SK-N-SH (cell line): Measurements from ENCODE around the gene SMURF1. TPM values are rescaled to one million over a fixed set of nuclear protein-coding genes. Genes with fewer than 3 reads are reported as not detected.

Experiments
- CTCF ChIA-PET: fragments of 300-600, 350-600 bp; formaldehyde crosslinking; extraction: SDS; loops from one replicate; lab custom pipeline; 2021; lab: Yijun Ruan, JAX
- POLR2A ChIA-PET: fragments of 350-600 bp; sonication (Branson Sonifier 250); formaldehyde crosslinking; extraction: SDS; loops from one replicate; lab custom pipeline; 2020; ENCODE audit warnings: antibody characterized with exemption, inconsistent platforms; lab: Yijun Ruan, JAX
- DNase-seq: peaks from one replicate; pipeline ENCODE4 v3.0.0; 2012
- H2AFZ ChIP-seq: fragments of 200-600 bp; sonication (generic); 2 replicates; pipeline ENCODE4 v1.8.1; 2016; ENCODE audit warnings: antibody characterized with exemption, mild to moderate bottlenecking, low read depth
- H3F3A ChIP-seq: fragments of 200-600 bp; sonication (generic); replicated peaks from 2 replicates; pipeline ENCODE3; 2016; ENCODE audit warnings: antibody characterized with exemption, mild to moderate bottlenecking; ENCODE audit not compliant: insufficient read depth
- H3K27ac ChIP-seq, 2 experiments: fragments of 200-500 bp in 1 of 2; fragments of 200-600 bp in 1 of 2; sonication (Bioruptor generic) in 1 of 2; sonication (generic), shearing (Covaris generic) in 1 of 2; 2 replicates each; pipeline versions ENCODE4 v1.5.1 to v1.6.1; 2014 to 2016; ENCODE audit warnings: low read depth in 2 of 2, inconsistent platforms in 1 of 2, low read length in 1 of 2, mild to moderate bottlenecking in 1 of 2, mixed read lengths in 1 of 2
- H3K27me3 ChIP-seq: fragments of 200-600 bp; sonication (generic), shearing (Covaris generic); 2 replicates; pipeline ENCODE4 v1.6.1; 2016; ENCODE audit warnings: mixed run types; ENCODE audit not compliant: insufficient read depth
- H3K36me3 ChIP-seq, 2 experiments: fragments of 200-500 bp in 1 of 2; fragments of 200-600 bp in 1 of 2; sonication (Bioruptor generic) in 1 of 2; sonication (generic) in 1 of 2; replicated peaks in 1 of 2; 2 replicates each; pipeline versions ENCODE3 to v1.5.1; 2014 to 2016; ENCODE audit warnings: low read length in 1 of 2, mild to moderate bottlenecking in 1 of 2; ENCODE audit not compliant: insufficient read depth in 2 of 2, control insufficient read depth in 1 of 2
- H3K4me1 ChIP-seq, 2 experiments: fragments of 200-500 bp in 1 of 2; fragments of 200-600 bp in 1 of 2; sonication (Bioruptor generic) in 1 of 2; sonication (generic), shearing (Covaris generic) in 1 of 2; 2 replicates each; pipeline versions ENCODE4 v1.5.1 to v1.6.1; 2014 to 2016; ENCODE audit warnings: low read depth in 1 of 2, low read length in 1 of 2, mixed run types in 1 of 2; ENCODE audit not compliant: insufficient read depth in 2 of 2, control insufficient read depth in 1 of 2
- H3K4me2 ChIP-seq: fragments of 200-600 bp; sonication (generic), shearing (Covaris generic); 2 replicates; pipeline ENCODE4 v1.6.1; 2017; ENCODE audit warnings: mixed run types
- H3K4me3 ChIP-seq, 2 experiments: fragments of 200-500 bp in 1 of 2; fragments of 200-600 bp in 1 of 2; sonication (Bioruptor generic) in 1 of 2; sonication (generic), shearing (Covaris generic) in 1 of 2; 2 replicates each; pipeline versions ENCODE4 v1.5.1 to v1.8.1; 2014 to 2016; ENCODE audit warnings: low read depth in 2 of 2, inconsistent platforms in 1 of 2, low read length in 1 of 2, mild to moderate bottlenecking in 1 of 2, mixed read lengths in 1 of 2, moderate library complexity in 1 of 2
- H3K79me2 ChIP-seq: fragments of 200-600 bp; sonication (generic); 2 replicates; pipeline ENCODE4 v1.8.1; 2017; ENCODE audit warnings: mild to moderate bottlenecking; ENCODE audit not compliant: insufficient read depth
- H3K9ac ChIP-seq: fragments of 200-600 bp; sonication (generic); 2 replicates; pipeline ENCODE4 v1.6.1; 2017; ENCODE audit warnings: mixed run types
- H3K9me2 ChIP-seq: fragments of 200-600 bp; sonication (generic); 2 replicates; pipeline ENCODE4 v1.6.1; 2017; ENCODE audit warnings: mixed run types
- H3K9me3 ChIP-seq: fragments of 200-600 bp; sonication (generic); 2 replicates; pipeline ENCODE4 v1.6.1; 2017; ENCODE audit warnings: mixed run types, mild to moderate bottlenecking, moderate library complexity
- H4K20me1 ChIP-seq: fragments of 200-600 bp; sonication (generic); 2 replicates; pipeline ENCODE4 v1.6.1; 2017; ENCODE audit warnings: mild to moderate bottlenecking, mixed run types; ENCODE audit not compliant: insufficient read depth
- CHD2 ChIP-seq: fragments of 150-350 bp; IDR thresholded peaks from 2 replicates; pipeline ENCODE4 v1.6.1; 2018; ENCODE audit warnings: low read length; ENCODE audit not compliant: partially characterized antibody
- EZH2phosphoT487 ChIP-seq: fragments of 200-600 bp; sonication (generic); IDR thresholded peaks from 2 replicates; pipeline ENCODE4 v1.6.1; 2017; ENCODE audit warnings: low read depth, mixed run types, mild to moderate bottlenecking, antibody characterized with exemption, moderate library complexity, borderline replicate concordance
- FOXM1 ChIP-seq: IDR thresholded peaks from 2 replicates; pipeline ENCODE4 v1.4.0; 2012; ENCODE audit warnings: low read depth, mild to moderate bottlenecking
- MXI1 ChIP-seq: IDR thresholded peaks from 2 replicates; pipeline ENCODE4 v1.6.1; 2012; ENCODE audit warnings: mild to moderate bottlenecking, low read depth, low read length, improper control_type of control experiment
- RAD21 ChIP-seq: IDR thresholded peaks from 2 replicates; pipeline ENCODE4 v1.6.1; 2012; ENCODE audit warnings: mild to moderate bottlenecking, low read length
- RFX5 ChIP-seq: IDR thresholded peaks from 2 replicates; pipeline ENCODE4 v1.6.1; 2012; ENCODE audit warnings: mild to moderate bottlenecking, improper control_type of control experiment, low read length
- RXRA ChIP-seq: IDR thresholded peaks from 2 replicates; pipeline ENCODE4 v1.4.0; 2012; ENCODE audit warnings: low read depth, mild to moderate bottlenecking, borderline replicate concordance
- SMC3 ChIP-seq: IDR thresholded peaks from 2 replicates; pipeline ENCODE4 v1.6.1; 2012; ENCODE audit warnings: low read depth, low read length, improper control_type of control experiment
- TCF12 ChIP-seq: IDR thresholded peaks from 2 replicates; pipeline ENCODE4 v1.4.0; 2012
- USF2 ChIP-seq: fragments of 150-350 bp; IDR thresholded peaks from 2 replicates; pipeline ENCODE4 v1.6.1; 2017; ENCODE audit warnings: antibody characterized with exemption, low read length, low read depth, borderline replicate concordance
- YY1 ChIP-seq: IDR thresholded peaks from 2 replicates; pipeline ENCODE4 v1.4.0; 2012; ENCODE audit warnings: low read depth, mild to moderate bottlenecking
- WGBS: methylation state at CpG from one replicate; pipeline ENCODE4 v1.1.6; 2017; ENCODE audit warnings: low lambda C conversion rate; 5-methylcytosine and 5-hydroxymethylcytosine counted together
- polyA plus RNA-seq, 3 experiments: library from polyadenylated mRNA; depleted of rRNA; stranded (reverse); fragments of >200 nt; gene quantifications; 2 replicates each; pipeline ENCODE4 v1.2.3, GENCODE V29; 2012
- TF ChIP-seq, protein P1 (sequence below): IDR thresholded peaks from 2 replicates; pipeline ENCODE4 v1.6.1; 2012; ENCODE audit warnings: mild to moderate bottlenecking, low read depth, low read length, moderate library complexity
- TF ChIP-seq, protein P2 (sequence below): IDR thresholded peaks from 2 replicates; pipeline ENCODE4 v1.4.0; 2012; ENCODE audit warnings: low read depth, borderline replicate concordance

The SMURF1 gene
- polyA plus RNA-seq, 1 of the 3 experiments (the other 2 are of a cell fraction) = 12.9 TPM

GRCh38 chr7:99020413-99020715 lies 123.5 kb downstream of the SMURF1 start:
- Histone ChIP-seq H3K27me3 (no peaks in the 10 kb centered on the region), H4K20me1 (no peaks in the 10 kb centered on the region), H3K27ac (no peak overlapping the region), H3K9me2 (no peaks in the 10 kb centered on the region), H3F3A (peaks cover 15% of the 10 kb centered on the region), H3K9ac (no peak overlapping the region), H3K4me3 (no peak overlapping the region), H3K9me3 (no peaks in the 10 kb centered on the region), H3K36me3 (peaks cover 35 to 58% of the 10 kb centered on the region in 2 experiments), H3K79me2 (peaks cover 32% of the 10 kb centered on the region; the same call in 1 of the 2 replicates), H3K4me2 (no peak overlapping the region), H2AFZ (no peak overlapping the region), H3K4me1 (no peaks in the 10 kb centered on the region)
- WGBS = 74% methylated on average over 3 of the region's 3 CpGs
- CTCF ChIA-PET = interaction anchor here (0.9 to 2.5 kb wide), 3 partner anchors 16 to 274 kb away, joined by 5 to 10 read pairs (median 5); no protein-coding TSS in a partner anchor
- TF ChIP-seq RXRA (no peak), YY1 (no peak), RAD21 (no peak), CHD2 (no peak), SMC3 (no peak), TCF12 (no peak), RFX5 (no peak), USF2 (no peak), EZH2phosphoT487 (no peak), FOXM1 (no peak), MXI1 (no peak)
- TF ChIP-seq, protein P1, sequence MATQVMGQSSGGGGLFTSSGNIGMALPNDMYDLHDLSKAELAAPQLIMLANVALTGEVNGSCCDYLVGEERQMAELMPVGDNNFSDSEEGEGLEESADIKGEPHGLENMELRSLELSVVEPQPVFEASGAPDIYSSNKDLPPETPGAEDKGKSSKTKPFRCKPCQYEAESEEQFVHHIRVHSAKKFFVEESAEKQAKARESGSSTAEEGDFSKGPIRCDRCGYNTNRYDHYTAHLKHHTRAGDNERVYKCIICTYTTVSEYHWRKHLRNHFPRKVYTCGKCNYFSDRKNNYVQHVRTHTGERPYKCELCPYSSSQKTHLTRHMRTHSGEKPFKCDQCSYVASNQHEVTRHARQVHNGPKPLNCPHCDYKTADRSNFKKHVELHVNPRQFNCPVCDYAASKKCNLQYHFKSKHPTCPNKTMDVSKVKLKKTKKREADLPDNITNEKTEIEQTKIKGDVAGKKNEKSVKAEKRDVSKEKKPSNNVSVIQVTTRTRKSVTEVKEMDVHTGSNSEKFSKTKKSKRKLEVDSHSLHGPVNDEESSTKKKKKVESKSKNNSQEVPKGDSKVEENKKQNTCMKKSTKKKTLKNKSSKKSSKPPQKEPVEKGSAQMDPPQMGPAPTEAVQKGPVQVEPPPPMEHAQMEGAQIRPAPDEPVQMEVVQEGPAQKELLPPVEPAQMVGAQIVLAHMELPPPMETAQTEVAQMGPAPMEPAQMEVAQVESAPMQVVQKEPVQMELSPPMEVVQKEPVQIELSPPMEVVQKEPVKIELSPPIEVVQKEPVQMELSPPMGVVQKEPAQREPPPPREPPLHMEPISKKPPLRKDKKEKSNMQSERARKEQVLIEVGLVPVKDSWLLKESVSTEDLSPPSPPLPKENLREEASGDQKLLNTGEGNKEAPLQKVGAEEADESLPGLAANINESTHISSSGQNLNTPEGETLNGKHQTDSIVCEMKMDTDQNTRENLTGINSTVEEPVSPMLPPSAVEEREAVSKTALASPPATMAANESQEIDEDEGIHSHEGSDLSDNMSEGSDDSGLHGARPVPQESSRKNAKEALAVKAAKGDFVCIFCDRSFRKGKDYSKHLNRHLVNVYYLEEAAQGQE = no peak
- TF ChIP-seq, protein P2, sequence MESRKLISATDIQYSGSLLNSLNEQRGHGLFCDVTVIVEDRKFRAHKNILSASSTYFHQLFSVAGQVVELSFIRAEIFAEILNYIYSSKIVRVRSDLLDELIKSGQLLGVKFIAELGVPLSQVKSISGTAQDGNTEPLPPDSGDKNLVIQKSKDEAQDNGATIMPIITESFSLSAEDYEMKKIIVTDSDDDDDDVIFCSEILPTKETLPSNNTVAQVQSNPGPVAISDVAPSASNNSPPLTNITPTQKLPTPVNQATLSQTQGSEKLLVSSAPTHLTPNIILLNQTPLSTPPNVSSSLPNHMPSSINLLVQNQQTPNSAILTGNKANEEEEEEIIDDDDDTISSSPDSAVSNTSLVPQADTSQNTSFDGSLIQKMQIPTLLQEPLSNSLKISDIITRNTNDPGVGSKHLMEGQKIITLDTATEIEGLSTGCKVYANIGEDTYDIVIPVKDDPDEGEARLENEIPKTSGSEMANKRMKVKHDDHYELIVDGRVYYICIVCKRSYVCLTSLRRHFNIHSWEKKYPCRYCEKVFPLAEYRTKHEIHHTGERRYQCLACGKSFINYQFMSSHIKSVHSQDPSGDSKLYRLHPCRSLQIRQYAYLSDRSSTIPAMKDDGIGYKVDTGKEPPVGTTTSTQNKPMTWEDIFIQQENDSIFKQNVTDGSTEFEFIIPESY = no peak
- no peak for DNase-seq
- POLR2A ChIA-PET = no interaction called here
